NK-92 (cell line): ENCODE measurements around the gene MYH10.

Experiments used
- DNase-seq: peaks from one replicate; lab custom pipeline; 2025; ENCODE audit not compliant: unreplicated experiment; lab: John Stamatoyannopoulos, UW

MYH10 gene

DNA sequence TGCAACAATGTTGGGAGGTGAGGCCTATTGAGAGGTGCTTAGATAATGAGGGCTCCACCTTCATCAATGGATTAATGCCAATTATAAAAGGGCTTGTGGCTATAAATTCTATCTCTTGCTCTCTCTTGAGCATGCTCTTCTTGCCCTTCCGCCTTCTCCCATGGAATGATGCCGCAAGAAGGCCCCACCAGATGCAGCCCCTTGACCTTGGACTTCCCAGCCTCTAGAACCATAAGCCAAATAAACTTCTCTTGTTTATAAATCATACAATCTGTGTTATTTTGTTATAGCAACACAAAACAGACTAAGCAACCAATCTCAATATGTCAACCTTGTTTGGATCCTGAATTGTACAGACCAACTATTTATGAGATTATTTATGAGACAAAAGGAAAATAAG lies 20.0 kb downstream of the MYH10 start:
- no peak for DNase-seq

DNA sequence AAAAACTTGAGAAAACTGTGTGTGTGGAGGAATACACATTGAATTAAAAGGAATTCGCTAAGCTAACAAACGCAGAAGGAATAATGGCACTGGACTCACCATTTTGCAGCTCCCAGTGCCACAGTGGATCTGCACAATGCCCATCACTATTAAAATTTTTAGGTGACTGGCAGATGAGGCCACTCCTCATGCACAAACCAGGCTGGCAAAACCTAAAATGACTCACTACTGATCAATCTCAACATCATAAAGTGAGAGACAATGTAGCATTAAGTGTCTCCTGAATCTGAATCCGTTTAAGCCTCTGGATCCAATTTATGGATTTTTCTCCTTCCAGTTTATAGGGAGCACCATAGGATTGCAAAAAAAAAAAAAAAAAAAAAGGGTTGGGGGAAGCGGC lies 20.6 kb downstream of the MYH10 start:
- no peak for DNase-seq

DNA sequence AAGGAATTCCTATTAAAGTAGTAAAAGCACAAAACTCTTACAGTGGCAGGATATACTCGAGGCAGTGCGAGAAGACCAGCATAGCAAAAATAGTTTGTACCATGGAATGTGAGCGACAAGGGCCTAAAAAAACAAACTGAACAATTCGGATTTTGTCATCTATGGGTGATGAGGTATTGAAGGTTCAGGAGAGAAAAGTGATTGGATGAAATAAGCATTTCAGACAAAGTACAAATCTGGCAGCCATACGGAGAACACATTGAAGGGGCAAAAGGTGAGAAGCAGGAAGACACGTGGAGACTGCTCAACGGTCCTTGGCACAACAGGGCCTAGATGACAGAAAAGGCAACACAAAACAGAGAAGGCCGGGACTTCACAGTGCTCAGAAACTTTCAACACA lies 22.5 kb downstream of the MYH10 start:
- no peak for DNase-seq

DNA sequence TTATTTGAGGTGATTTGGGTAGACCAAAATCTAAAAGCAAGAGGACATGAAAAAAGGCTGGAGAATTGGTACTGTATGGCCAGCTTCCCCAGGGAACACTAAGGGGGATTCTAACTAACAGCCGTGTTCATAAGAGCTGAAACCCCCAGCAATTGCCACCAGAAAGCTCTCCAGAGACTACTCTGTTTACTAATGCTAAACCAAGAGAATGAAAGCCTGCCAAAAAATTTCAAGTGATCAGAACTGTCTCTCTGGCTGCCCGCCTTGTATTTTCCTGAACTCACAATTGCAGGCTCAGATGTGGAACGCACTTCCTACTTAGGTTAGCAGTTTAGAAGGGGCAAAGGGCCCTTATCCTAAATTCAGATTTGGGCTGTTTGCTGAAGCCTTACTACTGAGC lies 24.1 kb downstream of the MYH10 start:
- DNase-seq: no peak

DNA sequence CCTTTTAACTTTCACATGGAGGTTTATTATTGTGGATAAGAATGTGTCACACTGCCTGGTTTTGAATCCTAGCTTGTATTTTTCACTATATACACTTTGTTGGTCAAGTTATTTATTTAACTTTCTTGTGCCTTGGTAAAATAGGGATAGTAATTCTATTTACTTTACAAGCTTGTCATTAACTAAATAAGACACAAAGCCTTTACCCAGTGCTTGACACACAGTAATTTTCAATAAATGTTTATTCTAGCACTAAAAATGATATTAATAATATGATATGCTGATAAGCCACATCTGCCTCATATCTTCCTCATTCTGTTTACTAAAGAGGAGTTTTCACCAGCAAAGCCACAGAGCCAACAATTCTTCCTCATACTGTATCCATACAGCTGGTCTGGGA lies 27.8 kb downstream of the MYH10 start:
- no peak for DNase-seq

DNA sequence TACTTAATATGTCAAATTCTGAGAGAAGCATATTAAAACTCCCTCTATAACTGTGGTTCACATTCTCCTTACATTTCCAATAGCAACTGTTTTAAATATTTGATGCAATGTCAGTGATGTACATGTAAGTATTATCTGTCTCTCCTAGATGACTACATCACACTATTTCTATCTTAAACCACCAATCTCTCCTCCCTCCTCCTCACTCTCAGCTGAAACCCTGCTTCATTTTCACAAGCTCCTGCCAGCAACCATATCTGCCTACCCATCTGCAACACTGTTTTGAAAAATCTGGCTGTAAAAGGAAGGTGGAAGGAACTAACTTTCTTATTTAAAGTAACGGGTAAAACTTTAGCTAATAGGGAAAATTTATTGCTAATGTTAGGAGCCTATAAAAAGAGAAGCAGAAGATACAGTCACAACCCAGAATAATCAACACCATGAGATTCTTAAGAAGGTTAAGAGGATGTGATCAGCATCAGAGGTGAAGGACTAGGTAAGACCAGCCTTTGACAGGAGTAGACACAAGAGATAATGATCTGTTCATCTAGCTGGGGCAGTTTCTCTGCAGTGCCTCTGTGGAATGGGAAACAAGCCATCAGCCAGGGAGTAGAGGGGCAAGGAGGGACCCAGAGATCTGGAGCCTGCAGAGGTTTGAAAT lies 31.0 kb downstream of the MYH10 start:
- DNase-seq: no peak

DNA sequence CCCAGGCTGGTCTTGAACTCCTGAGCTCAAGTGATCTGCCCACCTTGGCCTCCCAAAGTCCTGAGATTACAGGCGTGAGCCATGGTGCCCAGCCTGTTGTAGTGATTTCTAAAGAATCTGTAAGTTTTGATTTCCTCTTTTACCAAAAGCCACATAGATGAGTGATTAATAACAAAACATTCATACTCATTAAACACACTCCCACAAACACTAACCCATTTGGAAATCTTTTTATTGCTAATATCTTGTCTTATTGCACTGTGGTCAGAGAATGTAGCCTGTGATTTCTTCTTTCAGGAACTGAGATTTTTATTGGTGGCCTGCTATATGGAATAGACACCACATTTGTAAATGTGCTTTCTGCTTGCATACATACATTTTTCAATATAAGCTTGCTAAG lies 31.6 kb downstream of the MYH10 start:
- no peak for DNase-seq

DNA sequence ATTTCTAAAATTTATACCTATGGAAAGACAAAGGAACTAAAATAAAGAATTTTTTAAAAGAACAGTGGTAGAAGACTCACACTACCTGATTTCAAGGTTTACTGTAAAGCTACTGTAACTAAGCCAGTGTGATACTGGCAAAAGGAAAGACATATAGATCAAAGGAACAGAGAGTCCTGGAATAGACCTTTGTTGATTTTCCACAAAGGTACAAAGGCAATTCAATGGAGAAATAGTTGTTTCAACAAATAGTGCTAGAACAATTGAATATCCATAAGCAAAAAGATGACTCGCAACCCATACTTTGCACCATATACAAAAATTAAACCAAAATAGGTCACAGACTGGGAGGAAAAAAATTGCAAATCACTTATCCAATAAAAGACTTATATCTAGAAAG lies 36.7 kb downstream of the MYH10 start:
- DNase-seq: no peak

DNA sequence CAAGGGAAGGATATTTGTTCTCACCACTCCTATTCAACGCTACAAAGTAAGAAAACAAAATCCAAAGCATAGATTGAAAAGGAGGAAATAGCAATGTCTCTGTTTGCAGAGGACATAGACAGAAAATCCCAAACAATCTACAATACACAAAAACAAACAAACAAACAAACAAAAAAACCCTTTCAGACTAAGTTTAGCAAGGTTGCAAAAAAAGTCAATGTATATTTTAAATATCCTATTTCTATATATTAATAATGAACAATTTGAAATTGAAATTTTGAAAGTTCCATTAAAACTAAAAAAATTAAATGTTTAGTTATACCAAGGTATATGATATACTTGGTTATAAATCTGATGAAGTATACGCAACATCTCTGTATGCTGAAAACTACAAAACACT lies 37.2 kb downstream of the MYH10 start:
- no peak for DNase-seq

DNA sequence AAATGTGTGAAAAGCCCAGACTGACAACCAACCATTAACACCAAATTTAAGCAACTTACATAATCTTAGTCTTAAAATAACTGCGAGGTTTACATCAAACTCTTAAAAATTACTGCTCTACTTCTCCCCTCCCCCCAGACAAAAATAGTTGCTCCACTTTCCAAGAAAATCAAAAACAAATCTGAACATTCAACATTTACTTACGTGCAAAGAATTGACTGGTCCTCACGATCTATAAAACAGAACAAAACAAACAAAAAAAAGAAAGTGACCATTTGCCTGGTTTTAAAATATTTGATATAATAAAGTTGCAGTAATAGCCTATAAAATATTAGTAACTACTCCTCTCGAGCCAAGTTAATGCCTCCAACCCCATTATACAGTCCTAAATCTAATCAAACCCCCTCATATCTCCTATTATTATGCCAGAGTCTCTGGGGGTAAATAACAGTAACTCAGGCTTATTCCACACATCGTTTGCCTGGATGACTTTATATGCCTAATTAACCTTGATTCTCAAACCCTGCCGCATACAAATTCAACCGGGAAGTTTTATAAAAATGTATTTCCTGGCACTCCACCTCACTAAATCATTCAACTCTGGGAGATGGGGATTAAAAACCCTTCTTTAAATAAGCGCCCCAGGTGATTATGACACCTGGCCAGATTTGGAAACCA lies 41.5 kb downstream of the MYH10 start:
- DNase-seq: no peak

DNA sequence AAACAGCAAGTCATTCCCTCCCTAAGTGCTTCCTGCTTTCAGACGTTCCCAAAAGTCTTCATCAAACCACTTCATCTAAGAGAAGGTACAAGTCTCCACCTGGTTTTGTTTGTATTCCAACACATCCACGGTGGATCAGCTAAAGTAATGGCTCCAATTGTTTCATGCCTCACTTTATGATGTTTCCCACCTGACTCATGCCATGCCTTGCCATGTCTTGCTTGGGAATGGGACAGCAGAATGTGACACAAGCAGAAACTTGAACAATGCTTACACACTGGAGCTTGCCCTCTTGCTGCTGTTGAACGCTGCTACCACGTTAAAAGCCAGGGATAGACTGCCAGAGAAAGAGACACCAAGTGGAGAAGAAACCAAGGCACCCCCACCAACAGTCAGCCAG lies 43.8 kb downstream of the MYH10 start:
- no peak for DNase-seq

DNA sequence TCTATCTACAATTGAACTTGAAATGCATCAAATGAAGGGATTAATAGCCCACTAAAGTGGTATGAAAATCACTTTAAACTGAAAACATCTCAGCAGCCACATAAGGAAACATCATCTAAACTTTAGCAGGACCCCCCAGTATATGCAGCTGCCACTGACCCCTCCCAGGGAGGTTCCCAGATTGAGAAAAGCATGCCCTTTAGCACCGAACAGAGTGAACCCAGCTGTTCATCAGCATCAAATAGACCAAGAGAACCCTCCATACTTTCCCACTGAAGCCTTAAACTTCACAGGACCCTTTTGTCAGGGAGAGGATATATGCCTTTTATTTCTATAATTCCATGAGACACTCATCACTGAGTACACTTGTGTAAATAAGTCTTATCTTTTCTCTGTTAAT lies 44.6 kb downstream of the MYH10 start:
- no peak for DNase-seq

DNA sequence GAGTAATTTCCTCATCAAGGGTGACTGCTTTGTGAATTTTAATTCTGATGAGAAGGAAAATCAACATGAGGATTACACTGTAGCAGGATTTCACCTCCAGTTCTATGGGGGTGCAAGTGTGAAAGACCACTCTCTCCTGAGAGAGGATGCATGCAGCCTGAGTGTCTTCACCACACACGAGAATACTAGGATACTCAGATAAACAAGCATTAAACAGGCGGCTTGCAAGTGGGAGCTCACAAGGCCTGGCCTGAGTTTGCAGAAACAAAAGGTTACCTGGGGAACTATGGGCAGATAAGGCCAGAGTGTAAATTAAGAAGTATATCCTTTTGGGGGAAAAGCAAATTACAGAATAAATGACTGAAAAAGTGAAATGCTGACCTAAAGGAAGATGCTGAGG lies 46.6 kb downstream of the MYH10 start:
- DNase-seq: no peak

DNA sequence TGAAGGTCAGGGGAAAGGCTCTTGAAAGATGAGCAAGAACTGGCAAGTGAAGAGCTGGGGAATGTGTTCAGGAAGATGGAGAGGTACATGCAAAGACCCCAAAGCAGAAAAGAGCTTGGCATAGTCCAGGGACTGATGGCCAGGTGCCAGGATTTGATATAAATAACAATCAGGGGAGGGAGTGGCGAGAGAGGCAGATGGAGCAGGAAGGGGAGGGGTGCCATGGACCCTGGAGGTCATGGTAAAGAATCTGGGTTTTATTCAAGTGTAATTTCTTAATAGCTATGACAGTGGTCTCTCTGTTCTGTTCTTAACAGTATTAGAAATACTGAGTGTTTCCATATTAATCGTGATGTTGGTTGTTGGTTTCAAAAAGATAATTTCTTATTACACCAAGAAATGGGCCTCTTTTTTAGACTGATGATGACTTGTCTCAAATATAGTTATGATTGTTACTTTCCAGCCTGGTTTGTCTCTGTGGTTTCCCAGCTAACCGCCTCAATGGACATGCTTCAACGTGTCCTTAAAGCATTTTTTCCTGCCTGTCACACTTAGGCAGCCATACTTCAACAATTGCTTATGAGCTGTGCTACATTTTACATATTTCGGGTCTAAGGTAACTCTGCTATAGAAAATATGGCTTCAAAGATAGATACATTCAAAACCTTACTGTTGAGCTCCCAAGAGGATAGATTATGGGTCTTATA lies 49.4 kb downstream of the MYH10 start:
- no peak for DNase-seq

DNA sequence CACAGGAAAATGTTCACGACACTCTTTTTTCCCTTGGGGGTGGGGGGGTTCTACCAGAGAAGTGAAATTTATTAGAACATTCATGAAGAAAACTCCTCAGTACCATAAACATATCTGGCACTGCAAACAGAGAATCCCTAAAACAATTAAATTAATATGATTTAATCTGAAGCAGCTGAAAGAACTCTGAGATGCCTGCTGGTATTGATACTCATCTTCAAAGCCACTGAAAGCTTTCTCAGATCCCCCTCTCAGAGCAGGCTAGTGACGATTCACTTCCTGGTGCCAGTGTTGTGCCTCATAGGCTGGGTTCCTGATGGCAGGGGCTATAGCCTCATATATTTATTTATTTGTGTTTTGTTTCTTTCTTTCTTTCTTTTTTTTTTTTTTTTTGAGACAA lies 52.7 kb downstream of the MYH10 start:
- no peak for DNase-seq

DNA sequence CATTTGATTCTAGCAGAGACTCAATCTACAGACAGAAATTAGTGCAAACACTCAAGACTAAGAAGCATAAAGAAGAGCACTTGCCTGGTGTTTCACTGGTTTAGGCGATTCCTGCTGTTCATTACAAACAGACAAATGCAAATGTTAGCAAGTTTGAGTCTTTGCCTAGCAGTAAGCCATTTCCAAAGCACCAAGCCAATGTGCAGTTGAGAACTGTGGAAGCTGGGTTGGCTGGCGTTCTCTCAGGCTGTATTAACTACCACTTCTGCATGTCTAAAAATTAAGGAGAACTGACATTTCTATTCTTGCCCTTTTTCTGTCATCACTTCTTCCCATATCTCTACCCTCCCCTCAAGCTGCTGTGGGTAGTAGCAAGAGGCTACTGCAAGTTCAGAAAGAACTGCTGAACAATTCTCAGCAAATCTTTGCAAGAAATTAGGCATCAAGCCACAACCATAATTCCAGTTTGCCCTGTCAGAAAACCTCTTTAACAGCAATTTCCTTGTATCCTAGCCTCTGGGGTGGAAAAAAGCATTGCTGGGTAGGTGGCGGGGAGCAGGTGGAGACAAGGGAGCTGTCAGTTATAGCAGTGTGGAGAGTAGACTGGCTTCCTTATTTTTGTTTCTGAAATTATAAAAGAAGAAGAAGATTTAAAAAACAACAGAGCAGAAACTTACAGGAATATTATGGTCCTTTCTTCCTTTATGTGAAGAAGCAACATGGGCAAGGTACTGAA lies 53.8 kb downstream of the MYH10 start:
- no peak for DNase-seq

DNA sequence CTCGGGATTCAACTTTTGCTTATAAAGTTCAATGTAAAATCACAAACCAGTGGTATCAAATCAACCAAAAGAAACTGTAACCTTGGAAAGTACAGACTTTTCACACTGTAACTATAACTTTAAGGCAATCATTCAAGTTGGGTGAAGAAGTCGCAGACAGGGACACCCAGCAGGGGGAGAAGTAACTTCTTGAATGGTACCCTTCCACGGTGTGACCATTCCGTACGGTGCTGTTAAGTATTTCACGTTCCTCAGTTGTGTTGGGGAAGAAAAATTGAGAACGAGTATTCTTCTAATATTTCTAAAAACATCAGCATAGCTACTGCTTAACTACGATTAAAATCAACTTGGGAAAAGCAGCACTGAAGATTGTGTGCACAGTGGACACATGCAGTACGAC lies 55.8 kb downstream of the MYH10 start:
- DNase-seq: no peak

DNA sequence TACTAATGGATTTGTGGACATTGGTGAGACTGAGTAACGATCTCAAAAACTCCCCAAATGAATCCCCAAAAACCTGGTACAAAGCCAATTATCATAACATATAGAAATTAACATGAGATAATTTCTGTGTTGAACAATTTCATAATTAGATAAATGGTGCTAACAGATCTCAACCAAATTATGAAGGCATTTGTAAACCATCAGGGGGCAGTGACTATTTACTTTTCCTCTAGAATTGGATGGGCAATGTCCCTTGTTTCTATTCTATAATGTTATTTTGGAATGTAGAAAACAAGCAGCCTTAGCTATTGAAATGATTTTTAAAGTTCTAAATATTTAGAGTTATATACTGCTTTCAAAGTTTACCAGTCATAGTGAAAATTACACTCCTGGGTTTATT lies 57.8 kb downstream of the MYH10 start:
- no peak for DNase-seq

DNA sequence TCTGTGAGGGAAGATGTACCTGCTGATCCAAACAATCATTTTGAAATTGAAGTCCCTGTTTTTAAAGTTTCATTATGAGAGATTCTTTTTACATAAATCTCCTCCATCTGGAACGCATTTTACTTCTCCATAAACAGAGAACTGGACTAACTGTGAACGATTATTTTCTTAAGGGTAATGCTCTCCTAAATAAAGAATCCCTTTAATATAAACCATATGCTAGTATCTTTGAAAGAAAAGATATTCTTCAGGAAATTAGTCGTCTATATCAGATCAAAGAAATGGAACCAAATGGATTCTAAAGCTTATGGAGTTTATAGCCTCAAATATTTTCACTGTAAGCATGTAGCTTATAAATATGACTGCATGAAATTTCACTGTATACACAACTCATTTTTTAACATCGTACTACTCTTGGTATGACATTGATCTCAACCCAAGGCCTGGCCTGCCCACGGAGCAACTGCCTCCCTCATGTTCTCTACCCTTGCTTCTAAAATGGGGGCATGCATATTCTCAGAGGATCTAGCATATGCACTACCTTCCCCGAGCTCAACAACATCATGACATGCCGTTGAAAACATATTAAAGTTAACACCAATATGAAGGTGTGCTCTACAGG lies 66.4 kb downstream of the MYH10 start:
- no peak for DNase-seq

DNA sequence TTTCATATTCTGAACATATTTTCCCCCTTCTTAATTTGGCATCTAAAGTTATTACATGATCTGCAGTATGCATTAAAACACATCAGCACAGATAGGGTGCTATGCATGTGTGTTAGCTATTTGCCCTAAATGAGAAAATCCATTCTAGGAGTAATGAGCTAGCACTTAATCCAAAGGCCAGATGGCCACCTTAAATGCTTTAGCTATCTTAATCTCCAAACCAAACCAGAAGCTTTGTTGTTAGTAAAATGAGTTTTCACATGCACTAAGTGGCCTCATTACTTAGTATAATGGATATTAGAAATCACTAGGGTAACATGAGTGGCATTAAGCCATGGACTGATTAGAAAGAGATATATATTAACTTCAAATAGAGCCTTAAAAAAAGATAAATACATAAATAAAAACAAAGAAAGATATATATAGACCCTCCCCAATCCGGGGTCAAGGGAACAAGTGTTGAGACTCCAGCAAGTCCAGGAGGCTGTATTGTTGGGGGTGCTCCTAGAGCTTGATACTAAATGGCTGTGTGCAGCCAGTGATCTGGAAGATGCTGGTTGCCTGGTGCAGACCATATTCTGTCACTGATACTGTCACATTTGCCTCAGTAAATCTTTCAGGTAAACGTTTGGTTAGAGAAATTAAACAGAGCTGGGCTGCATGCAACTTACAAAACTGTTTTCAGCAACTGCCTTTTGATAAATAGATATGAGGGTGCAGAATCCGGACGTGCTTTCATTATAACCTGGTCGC lies 67.3 kb downstream of the MYH10 start:
- no peak for DNase-seq

DNA sequence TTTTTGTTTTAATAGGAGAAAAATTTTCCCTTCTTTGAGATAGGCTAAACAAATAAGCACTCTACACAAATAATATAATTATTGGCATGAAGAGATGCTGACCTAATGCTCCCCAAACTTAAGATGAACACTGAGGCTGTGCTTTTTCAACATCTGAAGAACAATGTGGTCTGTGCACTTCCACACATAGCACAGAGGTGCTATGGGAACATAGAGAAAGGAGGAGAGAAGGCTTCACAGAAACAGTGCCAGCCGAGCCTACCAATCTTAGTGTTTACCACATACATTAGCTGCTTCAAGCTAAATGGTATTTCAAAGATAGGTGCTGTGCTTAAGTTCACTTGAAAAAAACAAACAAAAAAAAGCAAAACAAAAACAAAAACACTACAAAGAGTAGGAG lies 72.4 kb downstream of the MYH10 start:
- DNase-seq: no peak
